HG03442 (cell line): ENCODE measurements around the gene AGK.
"Not testable (repeated sequence)": the region's sequence is repeated elsewhere in the genome, so short reads cannot be mapped to it uniquely, and the experiment has no call there.

Source experiments
- ATAC-seq: cut with Tn5 transposase; IDR thresholded peaks from one replicate; pipeline ENCODE4 v1.9.1; 2021; ENCODE audit warnings: mild to moderate bottlenecking, moderate library complexity; ENCODE audit not compliant: unreplicated experiment

AGK gene

GRCh38 chr7:141551782-141552181 lies 572 bp downstream of the AGK start:
- ATAC-seq, result peak; percentile 17

- no peak for ATAC-seq
Measured at GRCh38 chr7:141557360-141557759, 6.2 kb downstream of the AGK start.

- peak; percentile 44 for ATAC-seq
Measured at GRCh38 chr7:141557831-141558531, 6.8 kb downstream of the AGK start.

- peak; percentile 82 for ATAC-seq
Measured at GRCh38 chr7:141558544-141559183, 7.5 kb downstream of the AGK start.

- ATAC-seq, result no peak
Measured at GRCh38 chr7:141559961-141560360, 8.8 kb downstream of the AGK start.

- ATAC-seq, result no peak
Measured at GRCh38 chr7:141562036-141562435, 10.8 kb downstream of the AGK start.

GRCh38 chr7:141562543-141562942 lies 11.3 kb downstream of the AGK start:
- ATAC-seq, result no peak

GRCh38 chr7:141562972-141563371 lies 11.8 kb downstream of the AGK start:
- no peak for ATAC-seq

GRCh38 chr7:141563956-141564623 lies 12.9 kb downstream of the AGK start:
- ATAC-seq, result no peak

- ATAC-seq, result no peak
Measured at GRCh38 chr7:141567432-141567831, 16.2 kb downstream of the AGK start.

GRCh38 chr7:141568227-141568626 lies 17.0 kb downstream of the AGK start:
- no peak for ATAC-seq

GRCh38 chr7:141571059-141571458 lies 19.8 kb downstream of the AGK start:
- no peak for ATAC-seq

- no peak for ATAC-seq
Measured at GRCh38 chr7:141572175-141572574, 21.0 kb downstream of the AGK start.

- ATAC-seq, result no peak
Measured at GRCh38 chr7:141573511-141573910, 22.3 kb downstream of the AGK start.

- no peak for ATAC-seq
Measured at GRCh38 chr7:141575164-141575563, 24.0 kb downstream of the AGK start.

- ATAC-seq, result no peak
Measured at GRCh38 chr7:141575654-141576448, 24.6 kb downstream of the AGK start.

- no peak for ATAC-seq
Measured at GRCh38 chr7:141577043-141577839, 26.0 kb downstream of the AGK start.

GRCh38 chr7:141579953-141580352 lies 28.7 kb downstream of the AGK start:
- ATAC-seq, result not testable (repeated sequence)

- not testable (repeated sequence) for ATAC-seq
Measured at GRCh38 chr7:141582063-141582462, 30.9 kb downstream of the AGK start.

GRCh38 chr7:141584935-141585334 lies 33.7 kb downstream of the AGK start:
- no peak for ATAC-seq
